Measurements from ENCODE around the gene PDE5A. TPM values are rescaled to one million over a fixed set of nuclear protein-coding genes. Genes with fewer than 3 reads are reported as not detected.

Gene PDE5A
- total and polyA plus RNA-seq, 2 donors (not counting 1 experiment from before 2014, with no cell fraction given): 0.49 to 1.4 TPM

- CTCF ChIA-PET: interaction anchor here (0.5 to 2.3 kb wide), 9 partner anchors 14 to 646 kb away, joined by 3 to 7 read pairs (median 3); no protein-coding TSS in a partner anchor
- POLR2A ChIA-PET: no interaction called here
- H3K4me3 Mint-ChIP-seq: peak overlapping the region; percentile 89
- H4K20me1 ChIP-seq (ENCODE audit: control insufficient read depth, insufficient read depth, low read length, poor library complexity, severe bottlenecking): no peaks in the 10 kb centered on the region
- intact Hi-C loops (cut with micrococcal nuclease): loop anchor here (5.0 kb wide), 2 partner anchors 330 to 865 kb away; no protein-coding TSS in a partner anchor
- H3K36me3 ChIP-seq (replicated peaks in 1 of 2; ENCODE audit: control extremely low read depth in 1 of 2, control insufficient read depth in 1 of 2, extremely low read depth in 1 of 2, insufficient read depth in 2 of 2, low read length in 1 of 2): no peaks in the 10 kb centered on the region
- H3K27ac ChIP-seq (ENCODE audit: low read length in 2 of 2): no peak overlapping the region
- TF ChIP-seq, protein P1, sequence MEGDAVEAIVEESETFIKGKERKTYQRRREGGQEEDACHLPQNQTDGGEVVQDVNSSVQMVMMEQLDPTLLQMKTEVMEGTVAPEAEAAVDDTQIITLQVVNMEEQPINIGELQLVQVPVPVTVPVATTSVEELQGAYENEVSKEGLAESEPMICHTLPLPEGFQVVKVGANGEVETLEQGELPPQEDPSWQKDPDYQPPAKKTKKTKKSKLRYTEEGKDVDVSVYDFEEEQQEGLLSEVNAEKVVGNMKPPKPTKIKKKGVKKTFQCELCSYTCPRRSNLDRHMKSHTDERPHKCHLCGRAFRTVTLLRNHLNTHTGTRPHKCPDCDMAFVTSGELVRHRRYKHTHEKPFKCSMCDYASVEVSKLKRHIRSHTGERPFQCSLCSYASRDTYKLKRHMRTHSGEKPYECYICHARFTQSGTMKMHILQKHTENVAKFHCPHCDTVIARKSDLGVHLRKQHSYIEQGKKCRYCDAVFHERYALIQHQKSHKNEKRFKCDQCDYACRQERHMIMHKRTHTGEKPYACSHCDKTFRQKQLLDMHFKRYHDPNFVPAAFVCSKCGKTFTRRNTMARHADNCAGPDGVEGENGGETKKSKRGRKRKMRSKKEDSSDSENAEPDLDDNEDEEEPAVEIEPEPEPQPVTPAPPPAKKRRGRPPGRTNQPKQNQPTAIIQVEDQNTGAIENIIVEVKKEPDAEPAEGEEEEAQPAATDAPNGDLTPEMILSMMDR (IDR thresholded peaks at IDR 0.05): no peak
- TF ChIP-seq EZH2 (IDR thresholded peaks at IDR 0.05; ENCODE audit: borderline replicate concordance, insufficient read depth, low read depth, low read length, poor library complexity, severe bottlenecking): no peak
- WGBS (ENCODE audit: insufficient coverage): 4% methylated on average over 10 of the region's 18 CpGs
- peaks cover 26% of the 10 kb centered on the region for H3K4me1 Mint-ChIP-seq
- H3K9me3 ChIP-seq (ENCODE audit: control extremely low read depth in 1 of 3, control insufficient read depth in 2 of 3, insufficient read depth in 1 of 3, low read length in 2 of 3): no peaks in the 10 kb centered on the region
- peak overlapping the region; percentile 99 for H3K4me2 ChIP-seq (replicated peaks; ENCODE audit: low read depth, low read length, poor library complexity, severe bottlenecking)
- H3K27me3 ChIP-seq (replicated peaks in 1 of 4; ENCODE audit: control extremely low read depth in 1 of 4, control insufficient read depth in 3 of 4, insufficient read depth in 4 of 4, low read length in 3 of 4): peaks cover 0 to 23% (median 8%) of the 10 kb centered on the region in 4 experiments
- no peak for DNase-seq
- no peaks in the 10 kb centered on the region for H3K9me3 Mint-ChIP-seq (ENCODE audit: insufficient read depth)
- ATAC-seq (ENCODE audit: low read depth): no peak
- peaks cover 8% of the 10 kb centered on the region for H3K27me3 Mint-ChIP-seq
- peak overlapping the region in 4 of 5 experiments; percentile 18 to 77 (median 56) for H3K4me3 ChIP-seq (ENCODE audit: control extremely low read depth in 1 of 5, extremely low read depth in 1 of 5, insufficient read depth in 1 of 5, low read depth in 2 of 5, low read length in 4 of 5)
- peak overlapping the region; percentile 73 for H3K9ac ChIP-seq (ENCODE audit: low read length)
- peak overlapping the region; percentile 95 for H2AFZ ChIP-seq (ENCODE audit: insufficient read depth, low read depth, low read length, poor library complexity, severe bottlenecking)
- no peaks in the 10 kb centered on the region for H3K79me2 ChIP-seq (ENCODE audit: control insufficient read depth, insufficient read depth, low read length)
- H3K4me1 ChIP-seq (ENCODE audit: control insufficient read depth in 2 of 2, insufficient read depth in 2 of 2, low read length in 2 of 2): peaks cover 18 to 26% of the 10 kb centered on the region in 2 donors
- H3K27ac Mint-ChIP-seq: no peak overlapping the region
Measured at GRCh38 chr4:119626943-119627266, 1.7 kb downstream of the PDE5A start.

- Histone ChIP-seq H4K20me1 (ENCODE audit: control insufficient read depth, insufficient read depth, low read length, poor library complexity, severe bottlenecking) (no peaks in the 10 kb centered on the region), H3K9ac (ENCODE audit: low read length) (no peak overlapping the region), H3K27me3 (replicated peaks in 1 of 4; ENCODE audit: control extremely low read depth in 1 of 4, control insufficient read depth in 3 of 4, insufficient read depth in 4 of 4, low read length in 3 of 4) (peaks cover 0 to 22% (median 8%) of the 10 kb centered on the region in 4 experiments), H3K4me2 (replicated peaks; ENCODE audit: low read depth, low read length, poor library complexity, severe bottlenecking) (peak overlapping the region; percentile 99), H3K79me2 (ENCODE audit: control insufficient read depth, insufficient read depth, low read length) (no peaks in the 10 kb centered on the region), H3K9me3 (ENCODE audit: control extremely low read depth in 1 of 3, control insufficient read depth in 2 of 3, insufficient read depth in 1 of 3, low read length in 2 of 3) (no peaks in the 10 kb centered on the region), H3K27ac (ENCODE audit: low read length in 2 of 2) (no peak overlapping the region), H3K4me3 (ENCODE audit: control extremely low read depth in 1 of 5, extremely low read depth in 1 of 5, insufficient read depth in 1 of 5, low read depth in 2 of 5, low read length in 4 of 5) (no peak overlapping the region), H2AFZ (ENCODE audit: insufficient read depth, low read depth, low read length, poor library complexity, severe bottlenecking) (peak overlapping the region; percentile 95), H3K36me3 (replicated peaks in 1 of 2; ENCODE audit: control extremely low read depth in 1 of 2, control insufficient read depth in 1 of 2, extremely low read depth in 1 of 2, insufficient read depth in 2 of 2, low read length in 1 of 2) (no peaks in the 10 kb centered on the region), H3K4me1 (ENCODE audit: control insufficient read depth in 2 of 2, insufficient read depth in 2 of 2, low read length in 2 of 2) (peaks cover 18 to 26% of the 10 kb centered on the region in 2 donors)
- peak overlapping the region; percentile 89 for H3K4me3 Mint-ChIP-seq
- CTCF ChIA-PET: interaction anchor here (0.5 to 1.3 kb wide), 7 partner anchors 14 to 645 kb away, joined by 3 to 5 read pairs (median 3); no protein-coding TSS in a partner anchor
- intact Hi-C loops (cut with micrococcal nuclease): loop anchor here (5.0 kb wide), 2 partner anchors 329 to 864 kb away; no protein-coding TSS in a partner anchor
- POLR2A ChIA-PET: no interaction called here
- no peak for TF ChIP-seq EZH2 (IDR thresholded peaks at IDR 0.05; ENCODE audit: borderline replicate concordance, insufficient read depth, low read depth, low read length, poor library complexity, severe bottlenecking)
- TF ChIP-seq, protein P1 (IDR thresholded peaks at IDR 0.05): no peak
- no peak for ATAC-seq (ENCODE audit: low read depth)
- H3K4me1 Mint-ChIP-seq: peaks cover 26% of the 10 kb centered on the region
- H3K27ac Mint-ChIP-seq: no peak overlapping the region
- no peak for DNase-seq
- 58% methylated on average over 7 of the region's 11 CpGs for WGBS (ENCODE audit: insufficient coverage)
- H3K9me3 Mint-ChIP-seq (ENCODE audit: insufficient read depth): no peaks in the 10 kb centered on the region
- H3K27me3 Mint-ChIP-seq: peaks cover 6% of the 10 kb centered on the region
Measured at GRCh38 chr4:119626420-119626819, 2.2 kb downstream of the PDE5A start.
